HG03103 (cell line): ENCODE results near the gene KRTAP4-5.
"Not testable (repeated sequence)": the region's sequence is repeated elsewhere in the genome, so short reads cannot be mapped to it uniquely, and the experiment has no call there.

ENCODE experiments used
- ATAC-seq: cut with Tn5 transposase; IDR thresholded peaks from one replicate; pipeline ENCODE4 v1.9.1; 2021; ENCODE audit warnings: low read depth; ENCODE audit not compliant: unreplicated experiment

Gene KRTAP4-5

GRCh38 chr17:41116297-41116696, 33.3 kb downstream of the KRTAP4-5 start:
- no peak for ATAC-seq

GRCh38 chr17:41111151-41111885, 38.3 kb downstream of the KRTAP4-5 start:
- no peak for ATAC-seq

GRCh38 chr17:41108728-41109386, 40.8 kb downstream of the KRTAP4-5 start:
- ATAC-seq: not testable (repeated sequence)

GRCh38 chr17:41107941-41108450, 41.6 kb downstream of the KRTAP4-5 start:
- ATAC-seq: no peak

DNA sequence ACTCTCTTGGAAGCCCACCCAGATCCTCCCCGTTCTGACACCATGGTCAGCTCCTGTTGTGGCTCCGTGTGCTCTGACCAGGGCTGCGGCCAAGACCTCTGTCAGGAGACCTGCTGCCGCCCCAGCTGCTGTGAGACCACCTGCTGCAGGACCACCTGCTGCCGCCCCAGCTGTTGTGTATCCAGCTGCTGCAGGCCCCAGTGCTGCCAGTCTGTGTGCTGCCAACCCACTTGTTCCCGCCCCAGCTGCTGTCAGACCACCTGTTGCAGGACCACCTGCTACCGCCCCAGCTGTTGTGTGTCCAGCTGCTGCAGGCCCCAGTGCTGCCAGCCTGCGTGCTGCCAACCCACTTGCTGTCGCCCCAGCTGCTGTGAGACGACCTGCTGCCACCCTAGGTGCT, 44.3 kb downstream of the KRTAP4-5 start, which contains the start of gene KRTAP4-9:
TSS of gene KRTAP4-9 (plus strand) at position 43 of the 400 bp plus-strand sequence. CDS start at position 43, 0 bp downstream.
- ATAC-seq: not testable (repeated sequence)

- not testable (repeated sequence) for ATAC-seq
Measured at GRCh38 chr17:41104386-41105038, 45.1 kb downstream of the KRTAP4-5 start.

DNA sequence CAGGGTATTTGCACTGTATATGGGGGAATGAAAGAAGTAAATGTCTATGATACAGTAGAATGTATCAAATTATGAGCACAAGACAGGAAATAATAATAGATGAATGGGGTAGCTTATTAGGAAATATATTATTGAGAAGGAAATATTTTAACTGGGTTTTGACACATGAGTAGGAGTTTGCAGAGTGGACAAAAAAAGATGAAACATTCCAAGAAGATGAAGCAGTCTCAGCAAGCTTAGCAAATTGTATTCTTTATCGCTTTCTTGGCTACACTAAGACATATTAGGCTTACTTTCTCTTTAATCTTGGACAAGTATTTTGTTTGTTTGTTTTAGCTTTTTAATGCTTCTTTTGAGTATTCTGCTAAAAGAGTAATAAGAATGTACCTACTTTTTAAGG, 45.7 kb downstream of the KRTAP4-5 start:
- ATAC-seq: no peak

DNA sequence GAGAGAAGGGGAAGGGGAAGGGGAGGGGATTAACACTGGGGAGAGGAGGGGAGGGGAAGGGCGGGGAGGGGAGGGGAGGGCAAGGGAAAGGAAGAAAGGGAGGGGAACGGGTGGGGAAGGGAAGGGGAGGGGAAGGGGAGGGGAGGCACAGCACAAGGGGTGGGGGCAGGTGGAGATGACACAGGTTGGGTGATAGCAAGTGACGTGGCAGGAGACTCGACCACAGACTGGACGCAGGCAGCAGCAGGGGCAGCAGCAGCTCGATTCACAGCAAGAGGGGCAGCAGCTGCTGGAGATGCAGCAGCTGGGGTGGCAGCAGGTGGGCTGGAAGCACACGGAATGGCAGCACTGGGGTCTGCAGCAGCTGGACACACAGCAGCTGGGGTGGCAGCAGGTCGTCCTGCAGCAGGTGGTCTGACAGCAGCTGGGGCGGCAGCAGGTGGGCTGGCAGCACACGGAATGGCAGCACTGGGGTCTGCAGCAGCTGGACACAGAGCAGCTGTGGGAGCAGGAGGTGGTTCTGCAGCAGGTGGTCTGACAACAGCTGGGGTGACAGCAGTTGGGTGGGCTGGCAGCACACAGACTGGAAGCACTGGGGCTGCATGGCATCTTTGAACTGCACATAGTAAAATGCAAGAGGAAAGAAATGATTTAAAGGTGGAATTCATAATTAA, 47.9 kb downstream of the KRTAP4-5 start, which contains the start of gene KRTAP4-16:
TSS of gene KRTAP4-16 (minus strand) at position 624 of the 674 bp plus-strand sequence. CDS start at position 624, 0 bp downstream.
- no peak for ATAC-seq

GRCh38 chr17:41099682-41100480, 49.7 kb downstream of the KRTAP4-5 start:
- not testable (repeated sequence) for ATAC-seq
